Camera-type eye (tissue), 1 donor: ENCODE data around the gene IFT25. TPM values are rescaled to one million over a fixed set of nuclear protein-coding genes. Genes with fewer than 3 reads are reported as not detected.

Experiments
- total RNA-seq: library from RNA; depleted of rRNA; stranded (reverse); fragments of >200 nt; gene quantifications from one replicate; pipeline ENCODE4 v1.2.3, GENCODE V29; 2014

The IFT25 gene
- 37.8 TPM for total RNA-seq

DNA sequence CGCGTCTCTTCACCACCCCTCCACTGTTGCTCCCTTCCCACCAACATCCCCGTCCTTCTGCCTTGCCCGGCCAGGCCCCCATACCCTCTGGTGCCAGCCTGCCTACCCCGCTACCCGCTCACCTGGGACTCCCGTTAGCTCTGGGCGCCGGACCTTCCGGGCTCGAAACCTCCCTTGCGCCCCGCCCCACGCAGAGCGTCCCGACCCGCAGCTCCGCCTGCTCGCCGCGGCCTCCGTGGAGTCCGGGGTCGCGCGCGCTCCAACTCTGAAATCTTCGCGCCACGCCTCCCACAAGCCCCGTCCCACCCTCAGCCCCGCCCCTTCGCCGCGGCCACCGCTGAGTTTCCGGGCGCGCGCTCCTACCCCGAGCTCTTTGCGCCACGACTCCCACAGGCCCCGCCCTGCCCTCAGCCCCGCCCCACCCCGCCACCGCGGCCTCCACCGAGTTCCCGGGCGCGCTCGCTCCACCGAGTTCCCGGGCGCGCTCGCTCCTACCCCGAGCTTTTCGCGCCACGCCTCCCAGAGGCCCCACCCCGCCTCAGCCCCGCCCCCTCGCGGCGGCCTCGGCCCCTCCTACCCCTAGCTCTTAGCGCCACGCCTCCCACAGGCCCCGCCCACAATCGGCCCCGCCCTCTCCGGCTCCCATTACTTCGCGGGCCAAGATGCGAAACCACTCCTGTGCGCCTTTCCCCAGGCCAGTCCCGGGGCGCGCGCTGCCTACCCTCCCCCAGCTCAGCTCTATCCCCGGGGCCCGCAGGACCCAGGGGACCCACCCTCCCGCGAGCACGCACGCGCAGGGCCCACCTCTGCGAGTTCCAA lies at the start of gene IFT25:
Gene IFT25, minus strand, starts transcription at position 267 of the 819 bp plus-strand sequence. CDS start 5,617 bp downstream, outside the sequence.

GRCh38 chr1:53946252-53947171 lies 1.0 kb upstream of the IFT25 start, which contains the start of gene LRRC42:
Gene LRRC42, plus strand, starts transcription at chr1:53946350. Its CDS starts 5,650 bp downstream, at chr1:53952000.

GRCh38 chr1:53893999-53894636 lies 51.4 kb downstream of the IFT25 start, which contains the start of gene DIO1:
Gene DIO1, plus strand, starts transcription at chr1:53894187. Its CDS starts 24 bp downstream, at chr1:53894211.

DNA sequence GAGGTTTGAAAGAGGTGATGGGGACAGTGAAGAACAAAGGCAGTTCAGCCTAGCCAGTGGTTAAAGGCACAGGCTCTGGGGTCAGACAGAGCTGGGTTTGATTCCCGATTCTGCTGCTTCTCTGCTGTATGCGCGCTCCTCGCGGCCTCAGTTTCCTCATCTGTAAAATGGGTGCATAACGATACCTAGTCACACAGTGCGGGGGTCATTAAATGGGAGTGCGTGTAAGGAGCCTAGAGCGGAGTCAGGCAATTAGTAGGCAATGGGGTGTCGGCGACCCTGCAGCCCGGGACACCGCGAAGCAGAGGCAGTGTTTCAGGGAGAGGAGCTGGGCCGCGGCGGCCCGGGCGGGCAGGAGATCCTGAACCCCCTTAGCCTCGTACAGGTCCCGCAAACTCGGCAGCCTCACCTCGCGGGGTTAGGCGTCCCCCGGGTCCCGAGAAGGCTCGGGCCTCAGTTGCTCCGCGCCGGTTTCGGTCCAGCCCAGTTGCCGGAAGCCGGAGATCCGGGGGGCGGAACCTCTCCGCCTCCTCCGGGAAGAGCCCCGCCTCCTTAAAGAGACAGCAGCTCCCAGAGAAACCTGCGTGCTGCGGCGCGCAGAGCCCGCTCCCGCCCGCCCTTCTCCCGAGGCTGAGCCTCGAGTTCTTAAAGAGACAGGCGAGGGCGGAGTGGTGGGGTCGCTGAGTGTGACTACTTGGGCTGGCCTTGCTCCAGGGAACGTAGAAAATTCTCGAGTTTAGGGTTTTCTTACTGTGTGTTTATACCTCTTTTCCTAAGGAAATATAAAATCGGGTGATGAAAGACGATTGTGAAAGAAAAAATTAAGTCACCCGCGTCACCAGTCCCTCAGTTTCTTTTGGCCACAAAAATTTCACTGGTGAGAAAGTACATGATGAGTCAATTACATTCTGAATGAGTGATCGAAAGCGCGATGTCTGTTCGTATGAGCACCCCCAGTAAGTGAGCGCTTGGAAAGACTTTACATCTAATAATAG lies 55.9 kb downstream of the IFT25 start, which contains the start of gene YIPF1:
Gene YIPF1, minus strand, starts transcription at position 494 of the 995 bp plus-strand sequence. CDS start 860 bp downstream, outside the sequence.

Other genes with a start within 250 kb of the IFT25 start
- 0.71 TPM for gene GLIS1, start 206.5 kb downstream of the IFT25 start, total RNA-seq
- gene NDC1, start 107.4 kb downstream of the IFT25 start, total RNA-seq = 27.8 TPM
- gene YIPF1, start 55.9 kb downstream of the IFT25 start, total RNA-seq = 18.6 TPM
- gene DIO1, start 51.5 kb downstream of the IFT25 start, total RNA-seq = not detected
- gene LRRC42, start 651 bp upstream of the IFT25 start, total RNA-seq = 29.5 TPM
- gene LDLRAD1, start 72.5 kb upstream of the IFT25 start, total RNA-seq = not detected
- gene TMEM59, start 107.5 kb upstream of the IFT25 start, total RNA-seq = 174 TPM
- 7.1 TPM for gene TCEANC2, start 107.9 kb upstream of the IFT25 start, total RNA-seq
- not detected for gene CDCP2, start 207.3 kb upstream of the IFT25 start, total RNA-seq